Natural killer cell (primary cell): ENCODE measurements around the gene GNG2. TPM values are rescaled to one million over a fixed set of nuclear protein-coding genes. Genes with fewer than 3 reads are reported as not detected.

Source experiments
- ATAC-seq, 3 donors: fragments of 150-1000 bp in 2 of 3; fragments of 200-7000 bp in 1 of 3; cut with Tn5 transposase; 1 replicate in 1 of 3; 2 replicates in 2 of 3; pipeline ENCODE4 v1.10.0; 2021; ENCODE audit warnings: mild to moderate bottlenecking in 2 of 3, moderate library complexity in 2 of 3
- DNase-seq, 2 donors: peaks; one replicate each; pipeline versions ENCODE4 v3.0.0 to v3.0.0-alpha.2; 2013 to 2021; ENCODE audit warnings: mixed read lengths in 1 of 2
- H3K27ac ChIP-seq: one replicate; pipeline ENCODE4 v1.5.1; 2013; ENCODE audit warnings: mild to moderate bottlenecking, low read length
- H3K27me3 ChIP-seq: one replicate; pipeline ENCODE4 v1.6.1; 2013; ENCODE audit warnings: low read length; ENCODE audit not compliant: control insufficient read depth, insufficient read depth
- H3K36me3 ChIP-seq: one replicate; pipeline ENCODE4 v1.6.1; 2013; ENCODE audit warnings: low read length; ENCODE audit not compliant: control insufficient read depth, insufficient read depth
- H3K4me1 ChIP-seq: one replicate; pipeline ENCODE4 v1.6.1; 2013; ENCODE audit warnings: low read length; ENCODE audit not compliant: control insufficient read depth, insufficient read depth
- H3K4me3 ChIP-seq: one replicate; pipeline ENCODE4 v1.5.1; 2013; ENCODE audit warnings: low read length
- H3K9me3 ChIP-seq: one replicate; pipeline ENCODE4 v1.6.1; 2013; ENCODE audit warnings: low read length; ENCODE audit not compliant: control insufficient read depth, insufficient read depth
- H3K27ac Mint-ChIP-seq, 2 donors: one replicate each; pipeline ENCODE4 v1.8.0; 2022; ENCODE audit warnings: mild to moderate bottlenecking in 2 of 2, mixed read lengths in 2 of 2, moderate library complexity in 1 of 2
- H3K27me3 Mint-ChIP-seq, 2 donors: one replicate each; pipeline ENCODE4 v1.8.0; 2022; ENCODE audit warnings: low read depth in 2 of 2, mixed read lengths in 2 of 2
- H3K36me3 Mint-ChIP-seq: one replicate; pipeline ENCODE4 v1.8.0; 2022; ENCODE audit warnings: mixed read lengths
- H3K4me1 Mint-ChIP-seq, 2 donors: one replicate each; pipeline ENCODE4 v1.8.0; 2022; ENCODE audit warnings: mixed read lengths in 2 of 2
- H3K4me3 Mint-ChIP-seq: one replicate; pipeline ENCODE4 v1.8.0; 2022; ENCODE audit warnings: mild to moderate bottlenecking, moderate library complexity, mixed read lengths
- H3K9me3 Mint-ChIP-seq, 2 donors: one replicate each; pipeline ENCODE4 v1.8.0; 2022; ENCODE audit warnings: mixed read lengths in 2 of 2
- WGBS: methylation state at CpG from one replicate; pipeline ENCODE4 v1.1.7; 2013; ENCODE audit warnings: missing lambda C conversion rate; ENCODE audit not compliant: insufficient coverage; 5-methylcytosine and 5-hydroxymethylcytosine counted together
- intact Hi-C: fragments of 100-400 bp; cut with micrococcal nuclease; formaldehyde crosslinking; loops from one replicate; pipeline ENCODE4 v1.14.2; 2022
- total RNA-seq, 4 donors: library from RNA; stranded (reverse); fragments of 120-200 nt in 1 of 4; gene quantifications; one replicate each; pipeline versions ENCODE4 v1.2.3 to v1.2.4, GENCODE V29; 2013 to 2022
- TF ChIP-seq, protein P1 (sequence below): fragments of 200-600 bp; IDR thresholded peaks from one replicate; pipeline ENCODE4 v1.8.0; 2022; ENCODE audit warnings: antibody characterized with exemption

The GNG2 gene
- total RNA-seq, 3 donors from 2014 or later (not counting 1 experiment from before 2014, with no cell fraction given): 552 to 653 (median 582) TPM

DNA sequence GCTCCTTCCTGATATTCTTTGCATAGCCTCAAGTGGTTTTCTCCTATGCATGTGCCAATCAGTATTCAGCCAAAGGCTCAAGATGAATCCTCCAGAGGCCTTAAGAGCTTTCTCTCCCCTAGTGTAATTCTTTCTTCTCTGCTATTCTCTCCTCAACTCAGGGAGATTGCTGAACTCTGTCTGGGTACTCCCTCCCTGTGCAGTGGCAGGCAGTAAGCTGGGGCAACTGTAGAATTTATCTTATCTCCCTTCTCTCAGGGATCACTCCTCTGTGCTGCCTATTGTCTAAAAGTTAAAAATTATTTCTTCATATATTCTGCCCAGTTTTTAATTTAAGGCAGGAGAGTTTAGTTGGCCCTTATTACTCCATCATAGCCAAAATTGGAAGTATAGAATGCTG is 100.5 kb downstream of the GNG2 start:
- Histone ChIP-seq H3K27ac (no peak overlapping the region), H3K27me3 (no peaks in the 10 kb centered on the region), H3K4me1 (no peaks in the 10 kb centered on the region), H3K9me3 (no peaks in the 10 kb centered on the region), H3K36me3 (peaks cover 59% of the 10 kb centered on the region), H3K4me3 (no peak overlapping the region)
- Mint-ChIP-seq H3K27ac (peak overlapping the region; percentile 79 to 94), H3K27me3 (no peaks in the 10 kb centered on the region), H3K36me3 (peaks cover 34% of the 10 kb centered on the region), H3K4me1 (peaks cover 82 to 88% of the 10 kb centered on the region in 2 donors), H3K9me3 (peaks cover 0 to 6% of the 10 kb centered on the region in 2 donors), H3K4me3 (peak overlapping the region; percentile 30)
- TF ChIP-seq, protein P1, sequence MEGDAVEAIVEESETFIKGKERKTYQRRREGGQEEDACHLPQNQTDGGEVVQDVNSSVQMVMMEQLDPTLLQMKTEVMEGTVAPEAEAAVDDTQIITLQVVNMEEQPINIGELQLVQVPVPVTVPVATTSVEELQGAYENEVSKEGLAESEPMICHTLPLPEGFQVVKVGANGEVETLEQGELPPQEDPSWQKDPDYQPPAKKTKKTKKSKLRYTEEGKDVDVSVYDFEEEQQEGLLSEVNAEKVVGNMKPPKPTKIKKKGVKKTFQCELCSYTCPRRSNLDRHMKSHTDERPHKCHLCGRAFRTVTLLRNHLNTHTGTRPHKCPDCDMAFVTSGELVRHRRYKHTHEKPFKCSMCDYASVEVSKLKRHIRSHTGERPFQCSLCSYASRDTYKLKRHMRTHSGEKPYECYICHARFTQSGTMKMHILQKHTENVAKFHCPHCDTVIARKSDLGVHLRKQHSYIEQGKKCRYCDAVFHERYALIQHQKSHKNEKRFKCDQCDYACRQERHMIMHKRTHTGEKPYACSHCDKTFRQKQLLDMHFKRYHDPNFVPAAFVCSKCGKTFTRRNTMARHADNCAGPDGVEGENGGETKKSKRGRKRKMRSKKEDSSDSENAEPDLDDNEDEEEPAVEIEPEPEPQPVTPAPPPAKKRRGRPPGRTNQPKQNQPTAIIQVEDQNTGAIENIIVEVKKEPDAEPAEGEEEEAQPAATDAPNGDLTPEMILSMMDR: no peak
- no peak for ATAC-seq
- intact Hi-C loops: no loop called here
- no peak for DNase-seq

DNA sequence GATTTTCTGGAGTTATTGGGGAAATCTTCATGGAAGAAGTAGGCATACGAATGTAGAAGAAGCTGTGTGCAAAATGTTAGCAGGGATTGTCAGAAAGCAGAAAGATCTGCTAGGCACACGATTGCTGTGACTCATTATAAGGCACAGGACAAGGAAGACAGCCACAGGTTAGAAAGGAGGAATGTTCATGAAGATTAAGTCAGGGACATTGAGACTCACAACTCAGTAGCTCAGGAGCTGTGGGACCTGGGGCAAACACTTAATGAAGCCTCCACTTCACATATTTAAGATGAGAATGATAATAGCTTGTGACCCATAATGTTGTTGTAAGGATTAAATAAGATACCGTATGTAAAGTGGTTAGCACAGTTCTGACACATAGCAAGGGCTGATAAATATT is 102.3 kb downstream of the GNG2 start:
- intact Hi-C loops: no loop called here
- H3K4me1 Mint-ChIP-seq: peaks cover 81 to 86% of the 10 kb centered on the region in 2 donors
- DNase-seq (no peak), ATAC-seq (peak in 1 of 3 donors; percentile 25)
- WGBS: 70% methylated on average over 2 of the region's 3 CpGs
- H3K4me3 ChIP-seq: no peak overlapping the region
- no peak overlapping the region for H3K27ac ChIP-seq
- TF ChIP-seq, protein P1: no peak
- no peaks in the 10 kb centered on the region for H3K27me3 Mint-ChIP-seq
- no peaks in the 10 kb centered on the region for H3K4me1 ChIP-seq
- peaks cover 53% of the 10 kb centered on the region for H3K36me3 ChIP-seq
- peak overlapping the region; percentile 72 for H3K4me3 Mint-ChIP-seq
- H3K9me3 ChIP-seq: no peaks in the 10 kb centered on the region
- H3K36me3 Mint-ChIP-seq: peaks cover 27% of the 10 kb centered on the region
- H3K27me3 ChIP-seq: no peaks in the 10 kb centered on the region
- H3K27ac Mint-ChIP-seq: peak overlapping the region; percentile 79 to 94
- peaks cover 0 to 6% of the 10 kb centered on the region in 2 donors for H3K9me3 Mint-ChIP-seq

DNA sequence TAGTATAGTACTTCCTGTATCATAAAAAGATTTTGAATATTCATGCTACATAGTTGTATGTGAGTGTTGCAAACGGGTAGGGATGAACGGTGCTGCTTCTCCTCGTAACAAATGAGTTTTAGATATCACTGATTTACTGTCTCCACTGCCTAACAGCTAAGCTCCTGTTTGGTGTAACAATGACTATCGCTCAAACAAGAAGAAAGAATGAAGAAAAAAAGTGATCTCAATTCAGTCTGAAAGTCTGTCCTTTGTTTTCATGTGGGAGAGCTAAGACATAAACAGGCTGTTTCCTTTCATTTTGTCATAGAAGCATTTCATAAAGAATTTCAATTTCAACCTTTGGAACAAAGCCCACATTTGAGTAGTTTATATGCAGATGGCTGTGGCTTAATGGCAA is 102.9 kb downstream of the GNG2 start:
- TF ChIP-seq, protein P1: no peak
- peaks cover 25% of the 10 kb centered on the region for H3K36me3 Mint-ChIP-seq
- peak overlapping the region; percentile 79 to 94 for H3K27ac Mint-ChIP-seq
- intact Hi-C loops: no loop called here
- Histone ChIP-seq H3K4me3 (no peak overlapping the region), H3K27me3 (no peaks in the 10 kb centered on the region), H3K27ac (peak overlapping the region; percentile 35), H3K9me3 (no peaks in the 10 kb centered on the region), H3K36me3 (peaks cover 54% of the 10 kb centered on the region), H3K4me1 (no peaks in the 10 kb centered on the region)
- no peaks in the 10 kb centered on the region for H3K27me3 Mint-ChIP-seq
- peak in 1 of 2 donors; percentile 33 for DNase-seq
- peak in 1 of 3 donors; percentile 24 for ATAC-seq
- 45% methylated on average over 3 of the region's 4 CpGs for WGBS
- H3K9me3 Mint-ChIP-seq: peaks cover 0 to 6% of the 10 kb centered on the region in 2 donors
- H3K4me1 Mint-ChIP-seq: peaks cover 80 to 87% of the 10 kb centered on the region in 2 donors
- peak overlapping the region; percentile 72 for H3K4me3 Mint-ChIP-seq

DNA sequence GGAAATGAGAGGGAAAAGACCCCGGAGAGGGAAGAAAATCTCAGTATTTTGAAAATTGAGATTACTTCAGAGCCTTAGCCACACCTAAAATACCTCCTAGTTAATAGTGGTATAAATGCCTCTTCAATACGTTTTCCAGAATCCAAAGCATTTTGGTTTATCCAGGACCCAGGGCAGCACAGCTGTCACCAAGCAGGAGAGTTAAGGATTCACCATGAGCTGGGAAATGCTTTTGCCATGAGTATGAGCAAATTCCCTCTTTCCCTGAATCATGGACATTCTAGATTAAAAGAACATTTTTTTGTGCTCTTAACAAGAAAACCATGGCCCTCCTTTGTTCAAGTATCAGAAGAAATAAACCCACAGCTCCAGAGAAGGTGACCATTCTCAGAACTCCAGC is 107.1 kb downstream of the GNG2 start:
- H3K9me3 Mint-ChIP-seq: no peaks in the 10 kb centered on the region
- no peaks in the 10 kb centered on the region for H3K27me3 Mint-ChIP-seq
- intact Hi-C loops: no loop called here
- Histone ChIP-seq H3K4me3 (no peak overlapping the region), H3K36me3 (peaks cover 46% of the 10 kb centered on the region), H3K27ac (no peak overlapping the region), H3K4me1 (no peaks in the 10 kb centered on the region), H3K9me3 (no peaks in the 10 kb centered on the region), H3K27me3 (no peaks in the 10 kb centered on the region)
- H3K27ac Mint-ChIP-seq: peak overlapping the region; percentile 76 to 80
- H3K4me1 Mint-ChIP-seq: peaks cover 66 to 76% of the 10 kb centered on the region in 2 donors
- no peak overlapping the region for H3K4me3 Mint-ChIP-seq
- 86% methylated on average over 1 of the region's 2 CpGs for WGBS
- no peaks in the 10 kb centered on the region for H3K36me3 Mint-ChIP-seq
- DNase-seq (no peak), ATAC-seq (no peak)
- TF ChIP-seq, protein P1: no peak
